Measurements from ENCODE around the gene CNOT4. TPM values are rescaled to one million over a fixed set of nuclear protein-coding genes. Genes with fewer than 3 reads are reported as not detected.

The CNOT4 gene
- total RNA-seq, 1 donor from 2014 or later = 16.2 TPM

DNA sequence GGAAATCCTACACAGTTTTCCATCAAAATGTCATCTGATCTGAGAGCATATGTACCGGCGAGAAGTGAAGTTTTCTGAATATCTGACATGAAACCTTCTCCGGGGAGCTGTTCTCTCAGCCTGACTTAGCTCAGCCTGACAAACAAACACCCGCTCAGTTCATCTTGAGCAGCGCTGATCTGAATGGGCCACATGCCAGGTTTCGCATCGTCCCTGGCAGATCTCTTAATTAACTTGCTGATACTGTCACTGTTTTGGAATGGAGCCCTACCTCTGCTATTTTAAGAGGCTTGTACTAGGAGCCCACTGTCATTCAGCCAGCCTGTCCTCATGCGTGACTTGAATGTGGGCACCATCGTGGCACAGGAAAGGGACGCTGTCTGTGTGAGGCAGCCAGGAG, 167.0 kb downstream of the CNOT4 start:
- no peaks in the 10 kb centered on the region for H3K27me3 ChIP-seq (ENCODE audit: control insufficient read depth in 3 of 3, insufficient read depth in 3 of 3, low read length in 3 of 3)
- peaks cover 8 to 14% (median 9%) of the 10 kb centered on the region in 3 donors for H3K4me1 ChIP-seq (ENCODE audit: control insufficient read depth in 3 of 3, insufficient read depth in 3 of 3, low read length in 3 of 3)
- H3K4me3 ChIP-seq (ENCODE audit: low read length in 3 of 3) = no peak overlapping the region
- H3K27ac ChIP-seq (ENCODE audit: low read depth, low read length) = no peak overlapping the region
- no peaks in the 10 kb centered on the region for H3K36me3 ChIP-seq (ENCODE audit: control insufficient read depth in 3 of 3, insufficient read depth in 3 of 3, low read length in 3 of 3)
- no peak overlapping the region for H3K9ac ChIP-seq (ENCODE audit: low read depth in 1 of 3, low read length in 3 of 3)
- no peaks in the 10 kb centered on the region for H3K9me3 ChIP-seq (ENCODE audit: control insufficient read depth in 3 of 3, low read length in 3 of 3)

DNA sequence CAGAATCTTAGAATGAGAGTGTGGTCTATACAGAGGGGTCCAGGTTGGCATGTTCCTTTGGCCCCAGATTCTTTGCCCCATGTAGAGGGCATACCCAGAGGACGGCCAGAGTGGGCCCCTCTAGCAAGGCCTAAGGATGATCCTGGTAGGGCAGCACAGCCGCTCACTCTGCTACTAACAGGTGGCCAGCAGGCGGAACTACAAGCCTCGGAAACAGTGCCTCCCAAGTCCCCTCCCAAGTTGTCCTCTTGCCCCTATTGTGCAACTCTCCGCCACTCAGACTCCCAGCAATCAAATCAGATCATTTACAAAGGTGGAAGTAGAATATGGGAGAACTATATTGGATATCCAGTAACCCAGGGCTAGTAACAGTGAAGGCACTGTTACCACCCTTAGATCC, 168.9 kb downstream of the CNOT4 start:
- Histone ChIP-seq H3K4me1 (ENCODE audit: control insufficient read depth in 3 of 3, insufficient read depth in 3 of 3, low read length in 3 of 3) (peaks cover 8 to 14% (median 9%) of the 10 kb centered on the region in 3 donors), H3K36me3 (ENCODE audit: control insufficient read depth in 3 of 3, insufficient read depth in 3 of 3, low read length in 3 of 3) (no peaks in the 10 kb centered on the region), H3K9me3 (ENCODE audit: control insufficient read depth in 3 of 3, low read length in 3 of 3) (no peaks in the 10 kb centered on the region), H3K4me3 (ENCODE audit: low read length in 3 of 3) (no peak overlapping the region), H3K9ac (ENCODE audit: low read depth in 1 of 3, low read length in 3 of 3) (no peak overlapping the region), H3K27me3 (ENCODE audit: control insufficient read depth in 3 of 3, insufficient read depth in 3 of 3, low read length in 3 of 3) (no peaks in the 10 kb centered on the region), H3K27ac (ENCODE audit: low read depth, low read length) (no peak overlapping the region)

DNA sequence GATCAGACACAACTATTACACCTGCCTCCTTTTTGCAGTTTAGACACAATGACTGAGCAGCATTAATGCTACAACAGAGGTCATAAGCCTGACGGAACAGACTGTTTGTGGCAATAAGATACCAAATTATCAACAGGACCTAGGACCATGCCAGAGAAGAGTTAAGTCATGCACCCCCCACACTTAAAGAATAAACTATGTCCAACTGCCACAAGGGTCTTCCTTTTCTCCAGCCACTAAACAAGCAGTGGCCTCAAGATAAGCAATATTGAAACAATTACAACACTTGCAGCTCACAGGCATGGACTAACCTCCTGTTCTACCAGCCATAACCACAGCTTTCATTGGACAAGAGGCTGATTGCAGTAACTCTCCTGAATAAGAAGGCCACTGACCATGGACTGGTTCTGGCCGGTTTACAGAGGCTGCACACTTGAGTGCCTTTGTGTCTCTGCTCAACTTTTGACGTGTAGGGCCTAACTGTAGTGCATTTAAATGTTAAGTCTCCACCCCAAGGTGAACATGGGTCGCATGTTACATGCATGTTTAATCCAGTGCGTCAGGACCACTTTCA, 171.8 kb downstream of the CNOT4 start:
- Histone ChIP-seq H3K36me3 (ENCODE audit: control insufficient read depth in 3 of 3, insufficient read depth in 3 of 3, low read length in 3 of 3) (no peaks in the 10 kb centered on the region), H3K27ac (ENCODE audit: low read depth, low read length) (no peak overlapping the region), H3K27me3 (ENCODE audit: control insufficient read depth in 3 of 3, insufficient read depth in 3 of 3, low read length in 3 of 3) (no peaks in the 10 kb centered on the region), H3K4me3 (ENCODE audit: low read length in 3 of 3) (no peak overlapping the region), H3K9ac (ENCODE audit: low read depth in 1 of 3, low read length in 3 of 3) (no peak overlapping the region), H3K4me1 (ENCODE audit: control insufficient read depth in 3 of 3, insufficient read depth in 3 of 3, low read length in 3 of 3) (peaks cover 4 to 21% (median 19%) of the 10 kb centered on the region in 3 donors), H3K9me3 (ENCODE audit: control insufficient read depth in 3 of 3, low read length in 3 of 3) (no peaks in the 10 kb centered on the region)

DNA sequence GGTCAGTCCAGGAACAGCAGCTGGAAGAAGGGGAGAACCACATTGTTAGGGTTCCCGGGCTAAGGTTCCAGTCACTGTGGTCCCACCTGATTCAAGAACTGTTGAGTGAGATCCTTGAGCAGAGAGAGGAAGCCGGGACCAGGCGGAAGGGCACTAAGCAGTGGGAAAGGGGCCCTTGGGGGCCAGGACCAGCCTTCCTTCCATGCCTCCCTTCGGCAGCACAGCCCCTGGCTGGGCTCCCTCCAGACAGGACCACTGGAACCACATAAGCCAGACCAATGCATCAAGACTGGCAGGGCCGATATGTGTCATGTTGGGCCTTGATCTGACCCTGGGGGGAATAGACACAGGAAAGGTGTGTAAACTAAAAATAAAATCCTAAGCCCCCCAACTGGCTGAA, 172.4 kb downstream of the CNOT4 start:
- peaks cover 0 to 16% (median 14%) of the 10 kb centered on the region in 3 donors for H3K4me1 ChIP-seq (ENCODE audit: control insufficient read depth in 3 of 3, insufficient read depth in 3 of 3, low read length in 3 of 3)
- H3K9ac ChIP-seq (ENCODE audit: low read depth in 1 of 3, low read length in 3 of 3) = no peak overlapping the region
- H3K9me3 ChIP-seq (ENCODE audit: control insufficient read depth in 3 of 3, low read length in 3 of 3) = no peaks in the 10 kb centered on the region
- H3K4me3 ChIP-seq (ENCODE audit: low read length in 3 of 3) = no peak overlapping the region
- H3K27ac ChIP-seq (ENCODE audit: low read depth, low read length) = no peak overlapping the region
- no peaks in the 10 kb centered on the region for H3K27me3 ChIP-seq (ENCODE audit: control insufficient read depth in 3 of 3, insufficient read depth in 3 of 3, low read length in 3 of 3)
- no peaks in the 10 kb centered on the region for H3K36me3 ChIP-seq (ENCODE audit: control insufficient read depth in 3 of 3, insufficient read depth in 3 of 3, low read length in 3 of 3)

DNA sequence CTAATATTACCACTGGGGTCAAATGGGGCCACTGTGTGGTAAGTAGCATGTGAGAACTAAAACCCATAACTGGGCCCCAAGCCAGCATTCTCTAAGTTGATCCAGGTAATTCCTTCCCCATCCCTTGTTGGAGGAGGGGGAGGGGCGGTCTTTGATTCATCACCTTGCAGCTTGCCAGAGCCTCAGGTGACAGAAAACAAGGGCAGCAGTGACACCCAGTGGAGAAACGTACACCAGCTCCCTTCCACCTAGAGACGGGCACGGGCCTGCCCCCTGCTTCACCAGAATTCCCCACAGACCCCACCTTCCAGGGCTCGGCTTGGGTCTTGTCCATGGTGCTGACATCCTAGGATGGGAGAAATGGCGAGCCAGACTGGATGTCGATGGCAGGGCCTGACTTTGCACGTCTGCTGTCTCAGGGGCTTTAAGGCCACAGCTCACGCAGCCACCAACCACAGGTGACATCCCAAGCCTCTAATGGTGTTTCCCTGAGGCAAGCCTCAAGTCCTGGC, 174.2 kb downstream of the CNOT4 start:
- H3K36me3 ChIP-seq (ENCODE audit: control insufficient read depth in 3 of 3, insufficient read depth in 3 of 3, low read length in 3 of 3) = no peaks in the 10 kb centered on the region
- no peaks in the 10 kb centered on the region for H3K27me3 ChIP-seq (ENCODE audit: control insufficient read depth in 3 of 3, insufficient read depth in 3 of 3, low read length in 3 of 3)
- H3K4me1 ChIP-seq (ENCODE audit: control insufficient read depth in 3 of 3, insufficient read depth in 3 of 3, low read length in 3 of 3) = peaks cover 0 to 14% (median 11%) of the 10 kb centered on the region in 3 donors
- no peak overlapping the region for H3K4me3 ChIP-seq (ENCODE audit: low read length in 3 of 3)
- no peak overlapping the region for H3K27ac ChIP-seq (ENCODE audit: low read depth, low read length)
- H3K9me3 ChIP-seq (ENCODE audit: control insufficient read depth in 3 of 3, low read length in 3 of 3) = no peaks in the 10 kb centered on the region
- peak overlapping the region in 1 of 3 donors; percentile 45 for H3K9ac ChIP-seq (ENCODE audit: low read depth in 1 of 3, low read length in 3 of 3)

GRCh38 chr7:135334830-135335543, 174.9 kb downstream of the CNOT4 start:
- Histone ChIP-seq H3K9me3 (ENCODE audit: control insufficient read depth in 3 of 3, low read length in 3 of 3) (no peaks in the 10 kb centered on the region), H3K9ac (ENCODE audit: low read depth in 1 of 3, low read length in 3 of 3) (no peak overlapping the region), H3K27ac (ENCODE audit: low read depth, low read length) (no peak overlapping the region), H3K27me3 (ENCODE audit: control insufficient read depth in 3 of 3, insufficient read depth in 3 of 3, low read length in 3 of 3) (no peaks in the 10 kb centered on the region), H3K4me3 (ENCODE audit: low read length in 3 of 3) (no peak overlapping the region), H3K4me1 (ENCODE audit: control insufficient read depth in 3 of 3, insufficient read depth in 3 of 3, low read length in 3 of 3) (peaks cover 0 to 14% (median 11%) of the 10 kb centered on the region in 3 donors), H3K36me3 (ENCODE audit: control insufficient read depth in 3 of 3, insufficient read depth in 3 of 3, low read length in 3 of 3) (no peaks in the 10 kb centered on the region)

- no peaks in the 10 kb centered on the region for H3K27me3 ChIP-seq (ENCODE audit: control insufficient read depth in 3 of 3, insufficient read depth in 3 of 3, low read length in 3 of 3)
- peaks cover 0 to 14% (median 11%) of the 10 kb centered on the region in 3 donors for H3K4me1 ChIP-seq (ENCODE audit: control insufficient read depth in 3 of 3, insufficient read depth in 3 of 3, low read length in 3 of 3)
- H3K9me3 ChIP-seq (ENCODE audit: control insufficient read depth in 3 of 3, low read length in 3 of 3) = no peaks in the 10 kb centered on the region
- no peak overlapping the region for H3K4me3 ChIP-seq (ENCODE audit: low read length in 3 of 3)
- H3K9ac ChIP-seq (ENCODE audit: low read depth in 1 of 3, low read length in 3 of 3) = no peak overlapping the region
- no peaks in the 10 kb centered on the region for H3K36me3 ChIP-seq (ENCODE audit: control insufficient read depth in 3 of 3, insufficient read depth in 3 of 3, low read length in 3 of 3)
- no peak overlapping the region for H3K27ac ChIP-seq (ENCODE audit: low read depth, low read length)
Observed at GRCh38 chr7:135333946-135334345, 176.0 kb downstream of the CNOT4 start.

DNA sequence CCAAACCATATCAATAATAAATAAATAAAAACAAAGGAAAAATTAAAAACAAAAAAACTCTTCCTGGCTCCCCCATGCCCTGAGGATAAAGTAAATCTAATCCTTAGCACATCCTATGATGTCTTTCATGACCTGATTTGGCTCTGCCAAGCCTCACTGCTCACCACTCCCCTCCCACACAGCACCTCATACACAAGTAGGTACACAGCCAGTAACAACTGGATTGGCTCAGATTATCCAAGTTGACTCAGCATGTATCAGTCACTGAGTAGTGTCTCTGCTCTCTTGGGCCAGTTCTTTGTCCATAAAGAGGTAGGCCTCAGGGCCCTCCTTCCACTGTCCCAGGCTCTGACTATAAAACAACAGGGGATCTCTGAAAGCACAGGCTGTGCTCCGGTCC, 176.7 kb downstream of the CNOT4 start:
- H3K9ac ChIP-seq (ENCODE audit: low read depth in 1 of 3, low read length in 3 of 3) = no peak overlapping the region
- H3K9me3 ChIP-seq (ENCODE audit: control insufficient read depth in 3 of 3, low read length in 3 of 3) = no peaks in the 10 kb centered on the region

DNA sequence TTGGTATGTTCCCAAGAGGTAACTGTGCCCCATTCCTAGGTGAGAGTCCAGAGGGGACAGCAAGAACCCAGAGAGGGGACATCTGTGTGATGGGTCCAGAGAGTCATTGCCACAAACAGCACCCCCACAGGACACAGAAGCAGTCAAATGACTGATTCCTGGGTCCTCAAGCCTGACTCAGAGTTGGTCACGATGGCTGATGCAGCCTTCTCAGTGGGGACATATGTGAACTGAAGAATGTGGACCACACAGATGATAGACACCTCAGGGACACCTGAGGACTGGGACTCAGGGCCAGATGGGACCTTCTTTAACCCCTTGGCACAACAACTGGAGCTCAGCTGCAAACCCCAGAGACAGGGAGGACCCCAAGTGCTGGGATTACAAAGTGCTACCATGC, 179.8 kb downstream of the CNOT4 start:
- Histone ChIP-seq H3K9me3 (ENCODE audit: control insufficient read depth in 3 of 3, low read length in 3 of 3) (no peaks in the 10 kb centered on the region), H3K27ac (ENCODE audit: low read depth, low read length) (no peak overlapping the region), H3K36me3 (ENCODE audit: control insufficient read depth in 3 of 3, insufficient read depth in 3 of 3, low read length in 3 of 3) (no peaks in the 10 kb centered on the region), H3K4me3 (ENCODE audit: low read length in 3 of 3) (no peak overlapping the region), H3K9ac (ENCODE audit: low read depth in 1 of 3, low read length in 3 of 3) (no peak overlapping the region), H3K4me1 (ENCODE audit: control insufficient read depth in 3 of 3, insufficient read depth in 3 of 3, low read length in 3 of 3) (peaks cover 0 to 8% (median 6%) of the 10 kb centered on the region in 3 donors), H3K27me3 (ENCODE audit: control insufficient read depth in 3 of 3, insufficient read depth in 3 of 3, low read length in 3 of 3) (no peaks in the 10 kb centered on the region)

More for the DNA sequence above, 176.7 kb downstream of the CNOT4 start:
- H3K27me3 ChIP-seq (ENCODE audit: control insufficient read depth in 3 of 3, insufficient read depth in 3 of 3, low read length in 3 of 3) = no peaks in the 10 kb centered on the region
- no peaks in the 10 kb centered on the region for H3K36me3 ChIP-seq (ENCODE audit: control insufficient read depth in 3 of 3, insufficient read depth in 3 of 3, low read length in 3 of 3)
- H3K4me3 ChIP-seq (ENCODE audit: low read length in 3 of 3) = no peak overlapping the region
- H3K27ac ChIP-seq (ENCODE audit: low read depth, low read length) = no peak overlapping the region
- peaks cover 0 to 14% (median 11%) of the 10 kb centered on the region in 3 donors for H3K4me1 ChIP-seq (ENCODE audit: control insufficient read depth in 3 of 3, insufficient read depth in 3 of 3, low read length in 3 of 3)

GRCh38 chr7:135328526-135328925, 181.4 kb downstream of the CNOT4 start:
- Histone ChIP-seq H3K36me3 (ENCODE audit: control insufficient read depth in 3 of 3, insufficient read depth in 3 of 3, low read length in 3 of 3) (no peaks in the 10 kb centered on the region), H3K4me1 (ENCODE audit: control insufficient read depth in 3 of 3, insufficient read depth in 3 of 3, low read length in 3 of 3) (peaks cover 0 to 3% (median 0%) of the 10 kb centered on the region in 3 donors)

More at GRCh38 chr7:135328526-135328925, 181.4 kb downstream of the CNOT4 start:
- no peak overlapping the region for H3K4me3 ChIP-seq (ENCODE audit: low read length in 3 of 3)
- no peaks in the 10 kb centered on the region for H3K9me3 ChIP-seq (ENCODE audit: control insufficient read depth in 3 of 3, low read length in 3 of 3)
- no peak overlapping the region for H3K9ac ChIP-seq (ENCODE audit: low read depth in 1 of 3, low read length in 3 of 3)
- no peaks in the 10 kb centered on the region for H3K27me3 ChIP-seq (ENCODE audit: control insufficient read depth in 3 of 3, insufficient read depth in 3 of 3, low read length in 3 of 3)
- no peak overlapping the region for H3K27ac ChIP-seq (ENCODE audit: low read depth, low read length)

Data from skeletal muscle tissue (tissue), 4 donors.